Epithelial cell of proximal tubule (primary cell): Measurements from ENCODE around the gene ZNF646. TPM values are rescaled to one million over a fixed set of nuclear protein-coding genes. Genes with fewer than 3 reads are reported as not detected.

Experiments
- DNase-seq: peaks from one replicate; pipeline ENCODE4 v3.0.0-alpha.2; 2011; ENCODE audit warnings: low read depth
- H3K4me3 ChIP-seq: 2 replicates; pipeline ENCODE4 v1.5.1; 2011; ENCODE audit warnings: low read depth, mild to moderate bottlenecking, low read length
- total RNA-seq: library from RNA; depleted of rRNA; stranded (reverse); fragments of >200 nt; gene quantifications from 2 replicates; pipeline ENCODE4 v1.2.3, GENCODE V29; 2015
- TF ChIP-seq, protein P1 (sequence below): conservative IDR thresholded peaks from 2 replicates; pipeline ENCODE4 v1.5.1; 2012; ENCODE audit warnings: low read depth, mild to moderate bottlenecking, low read length

Gene ZNF646
- total RNA-seq, 1 donor from 2014 or later = 13.5 TPM

DNA sequence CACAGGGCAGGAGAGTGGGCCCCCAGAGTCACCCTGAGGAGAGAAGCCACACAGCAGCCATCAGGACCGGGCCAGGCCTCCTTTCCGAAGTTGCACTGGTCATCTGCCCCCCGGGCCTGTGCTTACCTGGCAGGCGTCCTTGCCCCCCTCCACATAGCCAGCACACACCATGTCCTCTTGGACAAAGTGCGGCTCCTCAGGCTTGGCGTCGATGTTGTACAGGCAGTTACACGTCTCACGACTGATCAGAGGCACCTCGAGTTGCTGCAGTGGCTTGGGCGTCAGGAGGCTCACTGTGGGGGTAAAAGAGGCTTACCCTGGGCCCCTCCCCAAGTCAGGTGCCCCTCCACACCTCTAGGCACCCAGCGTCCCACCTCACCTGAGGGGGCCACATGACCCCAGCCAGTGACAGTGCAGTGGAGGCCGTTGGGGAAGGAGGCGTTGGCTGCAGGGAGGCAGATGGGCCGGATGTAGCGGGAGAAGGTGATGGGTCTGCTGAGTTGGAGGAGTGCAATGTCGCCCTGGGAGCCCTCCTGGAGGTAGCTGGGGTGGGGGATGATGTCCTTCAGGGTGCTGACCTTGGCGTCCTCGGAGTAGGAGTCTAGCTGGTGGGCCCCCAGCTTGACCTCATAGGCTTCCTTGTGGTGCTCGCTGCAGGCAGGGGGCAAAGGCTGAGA is 58.2 kb downstream of the ZNF646 start:
- TF ChIP-seq, protein P1, sequence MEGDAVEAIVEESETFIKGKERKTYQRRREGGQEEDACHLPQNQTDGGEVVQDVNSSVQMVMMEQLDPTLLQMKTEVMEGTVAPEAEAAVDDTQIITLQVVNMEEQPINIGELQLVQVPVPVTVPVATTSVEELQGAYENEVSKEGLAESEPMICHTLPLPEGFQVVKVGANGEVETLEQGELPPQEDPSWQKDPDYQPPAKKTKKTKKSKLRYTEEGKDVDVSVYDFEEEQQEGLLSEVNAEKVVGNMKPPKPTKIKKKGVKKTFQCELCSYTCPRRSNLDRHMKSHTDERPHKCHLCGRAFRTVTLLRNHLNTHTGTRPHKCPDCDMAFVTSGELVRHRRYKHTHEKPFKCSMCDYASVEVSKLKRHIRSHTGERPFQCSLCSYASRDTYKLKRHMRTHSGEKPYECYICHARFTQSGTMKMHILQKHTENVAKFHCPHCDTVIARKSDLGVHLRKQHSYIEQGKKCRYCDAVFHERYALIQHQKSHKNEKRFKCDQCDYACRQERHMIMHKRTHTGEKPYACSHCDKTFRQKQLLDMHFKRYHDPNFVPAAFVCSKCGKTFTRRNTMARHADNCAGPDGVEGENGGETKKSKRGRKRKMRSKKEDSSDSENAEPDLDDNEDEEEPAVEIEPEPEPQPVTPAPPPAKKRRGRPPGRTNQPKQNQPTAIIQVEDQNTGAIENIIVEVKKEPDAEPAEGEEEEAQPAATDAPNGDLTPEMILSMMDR = no peak
- no peak overlapping the region for H3K4me3 ChIP-seq
- no peak for DNase-seq

DNA sequence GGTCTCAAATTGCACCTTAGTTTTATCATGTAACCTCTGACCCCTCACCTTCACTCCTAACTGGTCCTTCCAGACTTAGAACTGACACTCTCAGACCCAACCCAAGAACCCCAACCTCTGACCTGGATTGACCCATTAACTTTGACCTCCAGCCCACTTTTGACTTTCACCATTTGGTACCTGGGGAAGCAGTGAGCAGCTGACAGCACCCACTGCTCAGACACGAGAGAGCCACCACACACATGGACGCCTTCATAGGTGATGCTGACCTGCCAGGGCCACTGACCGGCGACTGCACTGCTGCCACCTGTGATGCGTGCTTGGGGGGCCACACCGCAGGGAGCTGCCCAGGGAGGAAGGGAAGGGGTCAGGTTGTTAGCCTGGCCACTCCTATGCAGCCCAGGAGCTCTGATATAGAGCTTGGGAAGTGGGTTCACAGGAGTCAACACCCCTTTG is 58.9 kb downstream of the ZNF646 start:
- H3K4me3 ChIP-seq = no peak overlapping the region
- TF ChIP-seq, protein P1 = no peak
- no peak for DNase-seq

Other genes with a start within 250 kb of the ZNF646 start
- 57.6 and 79.1 TPM in 2 replicates for gene BCL7C, start 180.3 kb upstream of the ZNF646 start, total RNA-seq
- 0.87 and 4.3 TPM in 2 replicates for gene CTF1, start 177.8 kb upstream of the ZNF646 start, total RNA-seq
- 35.6 and 65.3 TPM in 2 replicates for gene FBXL19, start 150.8 kb upstream of the ZNF646 start, total RNA-seq
- gene ORAI3, start 125.4 kb upstream of the ZNF646 start, total RNA-seq = 10.4 and 37.6 TPM in 2 replicates
- gene SETD1A, start 116.7 kb upstream of the ZNF646 start, total RNA-seq = 4.7 and 5.5 TPM in 2 replicates
- 22.9 and 24.2 TPM in 2 replicates for gene HSD3B7, start 89.2 kb upstream of the ZNF646 start, total RNA-seq
- 0.40 and 0.58 TPM in 2 replicates for gene STX1B, start 63.8 kb upstream of the ZNF646 start, total RNA-seq
- gene STX4, start 40.9 kb upstream of the ZNF646 start, total RNA-seq = 19.5 and 26.1 TPM in 2 replicates
- gene ZNF668, start 182 bp upstream of the ZNF646 start, total RNA-seq = 11.1 and 18.3 TPM in 2 replicates
- 0.58 and 2.2 TPM in 2 replicates for gene PRSS53, start 14.5 kb downstream of the ZNF646 start, total RNA-seq
- gene VKORC1, start 20.4 kb downstream of the ZNF646 start, total RNA-seq = 129 and 214 TPM in 2 replicates
- gene BCKDK, start 34.0 kb downstream of the ZNF646 start, total RNA-seq = 78.2 and 80.3 TPM in 2 replicates
- 38.3 and 43.7 TPM in 2 replicates for gene KAT8, start 43.2 kb downstream of the ZNF646 start, total RNA-seq
- gene PRSS8, start 61.3 kb downstream of the ZNF646 start, total RNA-seq = 27.4 and 53.6 TPM in 2 replicates
- gene PRSS36, start 75.6 kb downstream of the ZNF646 start, total RNA-seq = 0.29 and 1.3 TPM in 2 replicates
- gene FUS, start 105.7 kb downstream of the ZNF646 start, total RNA-seq = 67.2 and 83.8 TPM in 2 replicates
- gene PYCARD, start 128.3 kb downstream of the ZNF646 start, total RNA-seq = 22.0 and 43.5 TPM in 2 replicates
- gene TRIM72, start 139.7 kb downstream of the ZNF646 start, total RNA-seq = not detected in 2 replicates
- gene PYDC1, start 142.7 kb downstream of the ZNF646 start, total RNA-seq = not detected in 2 replicates
- 0.06 and 0.72 TPM in 2 replicates for gene ITGAM, start 185.6 kb downstream of the ZNF646 start, total RNA-seq